ENCODE measurements around the gene OLA1. TPM values are rescaled to one million over a fixed set of nuclear protein-coding genes. Genes with fewer than 3 reads are reported as not detected.

OLA1 gene
- total and polyA plus RNA-seq, 5 donors, result 66.9 to 84.4 (median 73.6) TPM

- H3K27ac ChIP-seq (ENCODE audit: low read length), result no peak overlapping the region
- ATAC-seq, result no peak
- intact Hi-C loops (cut with DNase I), result loop anchor here in 1 of 4 donors (10.0 kb wide), 1 partner anchor 191 kb away; no protein-coding TSS in a partner anchor
- no peak for DNase-seq
- H3K9me3 ChIP-seq (ENCODE audit: control insufficient read depth, low read length), result no peaks in the 10 kb centered on the region
- no peaks in the 10 kb centered on the region for H3K27me3 ChIP-seq (ENCODE audit: control insufficient read depth, insufficient read depth)
- WGBS, result 77% methylated on average over 8 of the region's 8 CpGs
- H3K4me1 ChIP-seq (ENCODE audit: control insufficient read depth, insufficient read depth, low read length), result no peaks in the 10 kb centered on the region
- no peak overlapping the region for H3K4me3 ChIP-seq (ENCODE audit: low read length)
Measured at GRCh38 chr2:174153757-174154680, 94.3 kb downstream of the OLA1 start.

DNA sequence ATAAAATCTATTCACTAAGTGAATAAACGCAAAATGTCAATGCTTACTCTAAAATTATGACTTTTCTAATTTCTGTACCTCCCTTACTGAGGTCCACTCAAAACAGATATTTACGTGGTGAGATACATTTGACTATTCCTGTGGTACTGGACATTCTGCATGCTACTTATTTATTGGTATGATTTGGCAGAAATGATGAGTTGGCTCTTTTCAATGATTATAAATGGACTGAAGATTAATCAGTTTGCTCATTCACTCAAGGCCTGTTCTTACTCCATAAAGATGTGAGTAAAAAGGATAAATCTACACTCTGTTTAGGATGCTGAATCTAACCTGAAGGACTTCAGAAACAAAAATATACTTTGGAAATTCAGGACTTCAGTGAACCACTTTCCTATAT lies 98.8 kb downstream of the OLA1 start:
- no peak overlapping the region for H3K27ac ChIP-seq (ENCODE audit: low read length)
- intact Hi-C loops (cut with DNase I), result no loop called here
- WGBS, result 99% methylated on average over 2 of the region's 2 CpGs
- H3K9me3 ChIP-seq (ENCODE audit: control insufficient read depth, low read length), result no peaks in the 10 kb centered on the region
- H3K4me1 ChIP-seq (ENCODE audit: control insufficient read depth, insufficient read depth, low read length), result no peaks in the 10 kb centered on the region
- H3K27me3 ChIP-seq (ENCODE audit: control insufficient read depth, insufficient read depth), result no peaks in the 10 kb centered on the region
- DNase-seq (no peak), ATAC-seq (no peak)
- H3K4me3 ChIP-seq (ENCODE audit: low read length), result no peak overlapping the region

DNA sequence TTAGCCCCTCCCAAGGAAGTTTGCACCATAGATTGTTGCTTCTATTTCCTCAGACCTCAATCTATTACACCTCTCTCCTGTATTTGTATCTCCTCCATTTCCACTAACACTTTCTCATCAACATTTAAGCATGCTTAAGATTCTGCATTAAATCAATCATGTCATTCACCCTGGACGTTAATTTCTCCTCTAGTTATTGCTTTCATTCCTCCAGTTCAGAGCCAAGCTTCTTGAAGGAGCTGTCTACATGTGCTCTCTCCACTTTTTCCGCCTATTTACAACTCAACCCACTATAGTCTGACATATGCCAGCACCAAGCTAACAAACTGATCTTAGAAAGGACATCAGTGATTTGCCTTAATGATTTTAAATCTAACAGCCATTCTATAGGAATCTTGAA lies 99.5 kb downstream of the OLA1 start:
- WGBS, result 89% methylated on average over 2 of the region's 2 CpGs
- no peak overlapping the region for H3K4me3 ChIP-seq (ENCODE audit: low read length)
- DNase-seq (no peak), ATAC-seq (no peak)
- no peak overlapping the region for H3K27ac ChIP-seq (ENCODE audit: low read length)
- no peaks in the 10 kb centered on the region for H3K4me1 ChIP-seq (ENCODE audit: control insufficient read depth, insufficient read depth, low read length)
- H3K27me3 ChIP-seq (ENCODE audit: control insufficient read depth, insufficient read depth), result no peaks in the 10 kb centered on the region
- intact Hi-C loops (cut with DNase I), result no loop called here
- no peaks in the 10 kb centered on the region for H3K9me3 ChIP-seq (ENCODE audit: control insufficient read depth, low read length)

- ATAC-seq (no peak), DNase-seq (peak in 1 of 3 donors; percentile 27)
- no peaks in the 10 kb centered on the region for H3K9me3 ChIP-seq (ENCODE audit: control insufficient read depth, low read length)
- WGBS, result 48% methylated on average over 2 of the region's 2 CpGs
- no peak overlapping the region for H3K4me3 ChIP-seq (ENCODE audit: low read length)
- no peak overlapping the region for H3K27ac ChIP-seq (ENCODE audit: low read length)
- no peaks in the 10 kb centered on the region for H3K27me3 ChIP-seq (ENCODE audit: control insufficient read depth, insufficient read depth)
- no peaks in the 10 kb centered on the region for H3K4me1 ChIP-seq (ENCODE audit: control insufficient read depth, insufficient read depth, low read length)
- intact Hi-C loops (cut with DNase I), result no loop called here
Measured at GRCh38 chr2:174145827-174146226, 102.5 kb downstream of the OLA1 start.

DNA sequence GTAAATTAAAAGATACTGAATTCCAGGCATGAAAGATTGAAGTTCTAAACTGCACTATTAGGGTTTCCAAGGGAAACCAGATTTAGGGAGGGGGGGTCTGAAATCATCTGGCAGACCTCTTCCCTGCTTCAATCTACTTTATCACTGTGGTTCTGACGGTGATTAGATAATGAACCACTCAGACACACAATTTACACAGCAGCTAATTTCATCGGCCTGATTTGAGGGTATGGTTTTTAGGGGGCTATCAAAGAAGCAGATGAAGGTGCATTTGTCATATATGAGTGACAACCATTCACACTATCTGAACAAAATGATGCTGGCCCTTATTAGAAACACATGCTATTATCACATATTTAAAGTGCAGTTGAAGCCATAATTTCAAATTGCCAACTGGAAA lies 106.0 kb downstream of the OLA1 start:
- H3K4me1 ChIP-seq (ENCODE audit: control insufficient read depth, insufficient read depth, low read length), result no peaks in the 10 kb centered on the region
- WGBS, result 57% methylated on average over 2 of the region's 2 CpGs
- ATAC-seq, result no peak

GRCh38 chr2:174138161-174138560 lies 110.2 kb downstream of the OLA1 start:
- H3K9me3 ChIP-seq (ENCODE audit: control insufficient read depth, low read length), result no peaks in the 10 kb centered on the region

More for the DNA sequence above, 106.0 kb downstream of the OLA1 start:
- DNase-seq, result no peak
- intact Hi-C loops (cut with DNase I), result no loop called here
- Histone ChIP-seq H3K27ac (ENCODE audit: low read length) (no peak overlapping the region), H3K27me3 (ENCODE audit: control insufficient read depth, insufficient read depth) (no peaks in the 10 kb centered on the region), H3K4me3 (ENCODE audit: low read length) (no peak overlapping the region), H3K9me3 (ENCODE audit: control insufficient read depth, low read length) (no peaks in the 10 kb centered on the region)

GRCh38 chr2:174135981-174136380 lies 112.4 kb downstream of the OLA1 start:
- no peak overlapping the region for H3K4me3 ChIP-seq (ENCODE audit: low read length)
- no peaks in the 10 kb centered on the region for H3K27me3 ChIP-seq (ENCODE audit: control insufficient read depth, insufficient read depth)
- no peak for ATAC-seq
- H3K27ac ChIP-seq (ENCODE audit: low read length), result no peak overlapping the region
- no peak for DNase-seq
- no peaks in the 10 kb centered on the region for H3K4me1 ChIP-seq (ENCODE audit: control insufficient read depth, insufficient read depth, low read length)
- WGBS, result 94% methylated on average over 3 of the region's 3 CpGs
- intact Hi-C loops (cut with DNase I), result no loop called here
- H3K9me3 ChIP-seq (ENCODE audit: control insufficient read depth, low read length), result no peaks in the 10 kb centered on the region

More at GRCh38 chr2:174138161-174138560, 110.2 kb downstream of the OLA1 start:
- ATAC-seq (no peak), DNase-seq (no peak)
- 48% methylated on average over 4 of the region's 4 CpGs for WGBS
- Histone ChIP-seq H3K27ac (ENCODE audit: low read length) (no peak overlapping the region), H3K4me1 (ENCODE audit: control insufficient read depth, insufficient read depth, low read length) (no peaks in the 10 kb centered on the region), H3K4me3 (ENCODE audit: low read length) (no peak overlapping the region), H3K27me3 (ENCODE audit: control insufficient read depth, insufficient read depth) (no peaks in the 10 kb centered on the region)
- intact Hi-C loops (cut with DNase I), result no loop called here

GRCh38 chr2:174125090-174125489 lies 123.2 kb downstream of the OLA1 start:
- DNase-seq (no peak), ATAC-seq (no peak)
- Histone ChIP-seq H3K4me1 (ENCODE audit: control insufficient read depth, insufficient read depth, low read length) (no peaks in the 10 kb centered on the region), H3K27me3 (ENCODE audit: control insufficient read depth, insufficient read depth) (no peaks in the 10 kb centered on the region), H3K9me3 (ENCODE audit: control insufficient read depth, low read length) (no peaks in the 10 kb centered on the region), H3K4me3 (ENCODE audit: low read length) (no peak overlapping the region), H3K27ac (ENCODE audit: low read length) (no peak overlapping the region)
- intact Hi-C loops (cut with DNase I), result no loop called here
- WGBS, result 94% methylated on average over 4 of the region's 4 CpGs

GRCh38 chr2:174124181-174124580 lies 124.2 kb downstream of the OLA1 start:
- no peak overlapping the region for H3K27ac ChIP-seq (ENCODE audit: low read length)
- intact Hi-C loops (cut with DNase I), result no loop called here
- DNase-seq (no peak), ATAC-seq (no peak)
- H3K4me1 ChIP-seq (ENCODE audit: control insufficient read depth, insufficient read depth, low read length), result no peaks in the 10 kb centered on the region
- H3K9me3 ChIP-seq (ENCODE audit: control insufficient read depth, low read length), result no peaks in the 10 kb centered on the region
- 90% methylated on average over 5 of the region's 5 CpGs for WGBS
- no peaks in the 10 kb centered on the region for H3K27me3 ChIP-seq (ENCODE audit: control insufficient read depth, insufficient read depth)
- H3K4me3 ChIP-seq (ENCODE audit: low read length), result no peak overlapping the region

GRCh38 chr2:174122185-174122584 lies 126.1 kb downstream of the OLA1 start:
- DNase-seq (no peak), ATAC-seq (no peak)
- intact Hi-C loops (cut with DNase I), result no loop called here
- H3K27me3 ChIP-seq (ENCODE audit: control insufficient read depth, insufficient read depth), result no peaks in the 10 kb centered on the region
- H3K4me1 ChIP-seq (ENCODE audit: control insufficient read depth, insufficient read depth, low read length), result no peaks in the 10 kb centered on the region
- H3K9me3 ChIP-seq (ENCODE audit: control insufficient read depth, low read length), result no peaks in the 10 kb centered on the region
- no peak overlapping the region for H3K4me3 ChIP-seq (ENCODE audit: low read length)
- no peak overlapping the region for H3K27ac ChIP-seq (ENCODE audit: low read length)

DNA sequence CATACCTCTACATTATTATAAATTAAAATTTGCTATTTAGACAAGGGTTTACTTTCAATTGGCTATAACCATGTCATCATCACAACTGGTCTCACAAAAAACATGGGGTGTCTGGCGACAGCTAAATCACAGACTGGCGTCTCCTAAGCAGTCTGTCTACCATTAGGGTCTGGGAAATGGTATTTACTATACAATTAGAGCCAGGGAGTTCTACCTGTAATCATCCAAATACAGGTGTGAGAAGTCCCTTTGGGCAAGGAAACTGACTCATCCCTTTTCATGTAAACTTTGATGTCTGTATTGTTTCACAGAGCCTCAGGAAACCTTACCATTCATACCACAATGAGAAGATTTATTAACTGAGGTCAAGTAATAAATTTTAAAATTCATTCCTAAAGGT lies 126.7 kb downstream of the OLA1 start:
- Histone ChIP-seq H3K9me3 (ENCODE audit: control insufficient read depth, low read length) (no peaks in the 10 kb centered on the region), H3K4me1 (ENCODE audit: control insufficient read depth, insufficient read depth, low read length) (no peaks in the 10 kb centered on the region), H3K4me3 (ENCODE audit: low read length) (no peak overlapping the region), H3K27ac (ENCODE audit: low read length) (no peak overlapping the region), H3K27me3 (ENCODE audit: control insufficient read depth, insufficient read depth) (no peaks in the 10 kb centered on the region)
- no peak for ATAC-seq
- no peak for DNase-seq
- WGBS, result 99% methylated on average over 2 of the region's 2 CpGs
- intact Hi-C loops (cut with DNase I), result no loop called here

Measured in right cardiac atrium (tissue), 5 donors.